Stromal cell of bone marrow (primary cell): ENCODE data around the gene NTM.

Experiments
- DNase-seq: peaks from one replicate; pipeline ENCODE4 v3.0.0-alpha.2; 2012; ENCODE audit warnings: low read depth

Gene NTM

GRCh38 chr11:132075447-132075846, 705.0 kb downstream of the NTM start:
- no peak for DNase-seq

DNA sequence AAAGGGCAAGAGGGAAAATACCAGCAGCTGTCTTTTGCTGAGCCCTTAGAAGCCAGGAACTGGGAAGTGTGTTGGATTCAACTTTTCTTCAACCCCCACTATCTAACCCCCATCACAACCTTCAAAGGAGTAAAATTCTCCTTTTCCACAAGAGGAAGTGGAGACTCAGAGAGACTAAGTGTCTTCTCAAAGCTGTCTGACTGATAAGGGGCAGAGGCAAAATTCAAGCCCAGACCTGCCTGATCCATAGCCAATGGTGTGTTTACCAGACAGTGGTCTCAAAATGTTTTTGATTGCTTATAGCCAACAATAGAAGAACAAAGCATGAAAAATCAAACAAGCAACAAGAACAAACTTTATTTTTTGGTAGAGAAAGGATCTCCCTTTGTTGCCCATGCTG, 707.0 kb downstream of the NTM start:
- DNase-seq = no peak

GRCh38 chr11:132078264-132079076, 708.1 kb downstream of the NTM start:
- no peak for DNase-seq

DNA sequence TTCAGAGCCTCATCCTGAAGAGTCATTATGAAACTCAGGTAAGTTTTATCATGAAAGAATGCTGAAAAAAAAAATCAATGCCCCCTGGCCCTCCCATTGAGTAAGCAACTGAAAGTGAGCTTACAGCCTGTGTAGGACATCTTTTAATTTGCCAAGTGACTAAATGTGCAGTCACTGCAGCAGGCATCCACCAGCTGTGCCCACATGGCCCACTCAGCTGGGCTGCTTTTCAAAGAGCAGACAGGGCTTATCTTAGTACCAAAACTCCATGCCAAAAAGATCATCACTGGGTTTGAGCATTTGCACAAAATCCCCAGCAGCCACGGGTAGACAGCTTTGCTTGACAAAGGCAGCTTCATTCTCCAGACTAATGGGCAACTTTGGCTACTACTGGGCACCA, 709.7 kb downstream of the NTM start:
- no peak for DNase-seq

DNA sequence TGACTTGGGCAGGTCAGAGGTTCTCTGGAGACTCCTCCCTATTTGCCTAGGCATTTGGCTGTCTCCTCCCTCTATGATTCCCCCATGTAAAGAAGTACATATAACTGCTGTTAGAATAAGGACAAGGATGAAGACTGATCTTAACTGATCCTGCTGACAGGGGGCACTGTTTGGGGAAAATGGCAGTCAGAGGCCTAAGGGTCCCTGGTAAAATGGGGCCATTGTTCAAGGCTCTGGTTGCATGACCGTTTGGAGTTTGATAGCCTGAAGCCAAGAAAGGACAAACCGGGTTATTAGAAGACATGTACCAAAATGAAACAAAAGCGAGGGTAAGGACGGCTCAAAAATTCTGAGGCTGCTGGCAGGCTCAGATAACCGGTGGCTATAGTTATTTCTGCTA, 712.2 kb downstream of the NTM start:
- DNase-seq = no peak

DNA sequence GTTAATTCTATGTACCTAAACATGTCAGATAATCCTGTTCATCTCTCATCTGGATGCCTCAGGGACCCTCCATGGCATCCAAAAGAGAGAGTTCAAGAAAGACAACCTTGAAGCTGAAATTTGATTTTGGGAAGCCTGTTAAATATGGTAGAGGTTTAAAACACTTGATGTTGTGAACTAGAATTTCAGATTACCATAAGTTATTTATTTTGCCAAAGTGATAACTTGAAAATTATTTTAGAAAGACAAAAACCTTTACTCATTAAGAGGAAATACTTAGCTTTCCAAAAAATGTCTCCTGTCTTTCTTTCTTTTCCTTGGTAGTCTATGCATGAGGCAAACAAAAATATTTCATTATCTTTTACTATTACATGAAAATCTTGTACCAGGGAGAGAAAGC, 714.0 kb downstream of the NTM start:
- no peak for DNase-seq

DNA sequence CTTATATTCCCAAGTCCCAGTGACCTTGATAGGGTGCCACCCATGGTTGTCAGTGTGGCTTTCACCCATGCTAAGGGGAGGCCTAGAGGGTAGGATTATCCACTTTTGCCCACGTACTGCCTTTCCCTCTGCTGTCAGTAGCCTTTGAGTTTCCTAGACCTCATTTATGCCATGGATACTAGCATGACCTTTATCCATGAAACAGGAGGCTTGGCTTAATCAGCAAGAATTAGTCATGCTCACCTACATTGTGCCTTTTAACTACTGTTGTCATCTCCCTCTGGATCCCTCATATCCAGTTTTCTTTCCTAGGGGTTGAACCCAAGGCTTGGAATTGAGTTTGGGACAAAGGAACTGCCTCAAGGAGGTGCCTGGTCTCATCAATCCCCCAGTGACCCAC, 716.7 kb downstream of the NTM start:
- no peak for DNase-seq

GRCh38 chr11:132088551-132088950, 718.1 kb downstream of the NTM start:
- no peak for DNase-seq

GRCh38 chr11:132093536-132094259, 723.3 kb downstream of the NTM start:
- DNase-seq = no peak

DNA sequence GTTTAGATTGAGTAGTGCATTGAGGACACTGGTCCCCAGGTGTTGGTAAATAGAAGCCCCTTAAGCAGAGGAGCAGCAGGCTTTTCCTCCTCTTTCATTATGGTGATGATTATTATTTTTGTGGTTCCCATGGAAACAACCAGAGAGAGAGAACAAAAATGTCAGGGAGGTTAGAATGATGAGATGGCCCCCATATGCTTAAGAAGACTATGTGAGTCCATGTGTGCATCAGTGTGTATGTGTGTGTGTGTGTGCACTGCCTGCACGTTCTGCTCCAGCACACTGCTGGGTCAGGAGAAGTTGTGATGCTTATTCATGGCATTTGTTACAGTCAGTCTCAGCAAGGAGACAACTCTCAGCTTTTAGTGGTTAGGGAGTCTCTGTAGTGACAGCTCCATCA, 724.2 kb downstream of the NTM start:
- DNase-seq = no peak

DNA sequence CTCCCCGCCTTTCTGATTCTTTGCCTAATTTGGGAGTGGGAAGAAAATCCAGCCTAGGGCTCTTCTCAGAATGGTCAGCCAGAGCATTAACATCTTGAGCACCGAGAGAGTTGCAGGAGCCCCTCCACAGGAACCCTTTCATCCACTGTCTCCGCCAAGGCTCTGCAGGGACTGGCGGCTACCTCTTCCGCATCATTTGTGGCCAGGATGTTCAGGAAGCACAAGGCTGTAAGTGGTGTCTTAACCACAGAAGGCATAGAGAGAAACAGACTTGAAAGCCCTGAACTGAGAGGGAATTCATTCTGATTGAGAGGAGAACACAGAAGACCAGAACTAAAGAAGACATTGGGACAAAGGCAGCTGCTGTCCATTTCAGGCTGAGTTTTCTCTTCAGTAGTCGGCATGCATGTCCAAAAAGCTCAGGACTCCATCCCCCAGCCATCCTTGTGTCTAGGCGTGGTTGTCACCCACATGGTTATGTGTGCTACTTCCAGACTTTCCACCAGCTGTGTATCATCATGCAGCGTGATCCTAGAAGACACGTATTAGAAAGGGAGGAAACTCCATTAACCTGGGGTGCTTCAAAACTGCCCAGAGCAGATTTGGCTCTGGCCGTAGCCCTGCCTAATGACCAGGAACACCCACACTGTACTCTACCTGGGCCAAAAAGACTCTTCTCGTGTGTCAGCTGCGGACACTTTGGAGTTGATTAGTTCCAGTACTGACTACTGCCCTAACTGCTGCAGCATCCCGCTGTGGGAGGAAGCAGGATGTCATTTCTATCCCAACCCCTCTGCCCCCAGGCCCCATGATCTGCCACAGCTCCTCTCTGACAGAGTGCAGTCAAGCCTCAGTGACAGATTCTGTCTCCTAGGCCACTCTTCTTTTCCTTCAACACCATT, 725.1 kb downstream of the NTM start:
- no peak for DNase-seq

GRCh38 chr11:132096132-132096825, 725.9 kb downstream of the NTM start:
- DNase-seq = no peak

DNA sequence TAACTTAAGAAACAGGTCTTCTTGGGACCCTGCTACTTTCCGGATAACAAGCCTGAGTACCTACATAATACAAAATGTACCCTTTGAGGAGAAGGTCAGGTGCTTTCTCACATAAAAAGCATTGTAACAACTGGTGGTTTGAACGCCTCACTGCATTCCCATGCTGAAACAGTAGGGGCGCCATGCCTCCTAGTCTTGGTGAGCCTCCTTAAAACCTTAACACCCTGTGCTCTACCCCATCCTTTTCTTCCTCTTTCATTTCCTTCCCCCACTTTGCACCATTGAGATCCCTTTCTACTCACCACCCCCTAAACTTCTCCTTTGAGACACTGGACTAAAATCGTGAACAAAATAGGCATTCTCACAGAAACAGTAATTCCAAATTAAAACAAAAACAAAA, 729.3 kb downstream of the NTM start:
- no peak for DNase-seq

DNA sequence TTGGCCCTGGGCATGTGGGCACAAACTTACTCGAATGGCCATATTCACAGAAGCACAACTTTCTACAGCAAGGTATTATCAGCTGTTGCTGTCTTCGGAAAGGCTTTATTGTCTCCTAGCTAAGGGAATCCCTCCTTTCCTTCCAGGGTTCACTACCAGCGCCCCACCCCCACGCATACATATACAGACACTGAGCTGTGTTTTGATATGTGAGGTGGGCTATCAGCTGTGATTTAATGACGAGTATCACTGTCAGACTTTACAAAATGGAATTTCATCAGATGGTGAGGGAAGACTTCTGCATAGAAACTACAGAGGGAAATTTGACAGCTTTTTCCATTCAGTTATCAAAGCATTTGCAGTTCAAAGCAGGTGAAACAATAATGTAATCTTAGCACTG, 730.2 kb downstream of the NTM start:
- DNase-seq = no peak

DNA sequence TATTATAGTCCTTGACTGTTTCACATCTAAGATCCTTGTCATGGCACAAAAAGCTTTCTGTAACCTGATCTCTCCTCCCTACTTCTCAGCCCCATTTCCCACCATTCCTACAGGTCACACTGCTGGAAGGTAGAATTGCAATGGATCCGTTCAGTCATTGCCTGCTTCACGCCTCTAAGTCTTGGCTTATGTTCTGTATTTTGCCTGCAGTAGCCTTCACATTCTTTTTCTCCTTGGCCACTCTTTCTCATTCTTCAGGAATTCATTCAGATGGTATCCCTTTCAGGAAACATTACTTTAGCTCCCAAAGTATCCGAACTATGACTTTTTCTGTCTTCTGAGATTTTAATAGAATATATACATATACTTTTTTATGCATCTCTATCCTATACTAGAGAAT, 731.5 kb downstream of the NTM start:
- no peak for DNase-seq

- no peak for DNase-seq
Observed at GRCh38 chr11:132103021-132103420, 732.6 kb downstream of the NTM start.

DNA sequence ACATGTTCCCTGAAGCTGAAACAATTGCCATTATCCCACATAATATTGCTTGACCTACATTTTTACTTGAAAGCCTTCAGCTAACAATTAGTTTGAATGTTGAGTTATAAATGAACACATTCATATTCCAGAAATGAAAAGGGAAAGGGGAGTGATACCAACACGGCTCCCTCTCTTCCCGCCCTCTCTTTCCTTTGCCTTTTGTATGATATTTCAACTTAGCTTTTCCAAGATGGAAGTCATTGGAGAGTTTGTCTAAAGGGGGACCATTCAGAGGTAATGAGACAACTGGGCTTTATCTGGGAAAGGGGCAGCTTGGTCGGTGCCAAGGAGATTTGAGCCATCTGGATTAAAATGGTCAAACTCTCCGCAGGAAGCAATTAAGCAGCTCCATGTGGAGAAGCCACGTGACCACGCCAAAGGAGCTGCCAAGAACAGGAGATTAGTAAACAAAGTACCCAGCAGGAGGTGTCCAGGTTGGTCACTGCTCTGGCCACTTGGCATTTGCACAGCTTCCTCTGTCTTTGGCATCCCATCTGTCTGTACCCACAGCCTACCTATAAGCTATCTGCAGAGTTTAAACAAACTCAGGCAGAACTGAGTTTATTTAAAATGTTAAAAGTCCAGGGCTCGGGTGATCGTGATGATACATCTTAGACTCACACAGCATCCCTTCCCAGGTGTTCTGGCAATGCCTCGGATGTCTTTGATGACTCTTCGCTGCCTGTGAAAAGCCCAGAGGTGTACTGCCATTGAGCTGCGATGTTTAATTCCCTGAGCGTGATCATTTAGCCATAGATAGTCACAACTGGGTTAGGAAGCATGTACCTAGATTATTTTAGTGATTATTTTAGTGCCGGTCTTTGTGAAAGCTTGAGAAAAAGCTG, 735.9 kb downstream of the NTM start:
- no peak for DNase-seq

GRCh38 chr11:132111316-132111715, 740.9 kb downstream of the NTM start:
- no peak for DNase-seq

- peak; percentile 93 for DNase-seq
Observed at GRCh38 chr11:132111838-132112237, 741.4 kb downstream of the NTM start.

GRCh38 chr11:132112846-132113245, 742.4 kb downstream of the NTM start:
- DNase-seq = no peak

- no peak for DNase-seq
Observed at GRCh38 chr11:132114185-132114584, 743.8 kb downstream of the NTM start.
